Chondrocyte (in vitro differentiated cells): ENCODE results near the gene MACROD2. TPM values are rescaled to one million over a fixed set of nuclear protein-coding genes. Genes with fewer than 3 reads are reported as not detected.

Experiments
- DNase-seq: peaks from one replicate; pipeline ENCODE4 v3.0.0; 2021; ENCODE audit warnings: mixed read lengths, low spot score
- H3K27ac Mint-ChIP-seq: one replicate; pipeline ENCODE4 v1.8.0; 2021; ENCODE audit warnings: mild to moderate bottlenecking, moderate library complexity, mixed read lengths; ENCODE audit not compliant: unreplicated experiment
- H3K27me3 Mint-ChIP-seq: 2 replicates; pipeline ENCODE4 v1.8.0; 2021; ENCODE audit warnings: low read depth, mixed read lengths
- H3K36me3 Mint-ChIP-seq: 2 replicates; pipeline ENCODE4 v1.8.0; 2021; ENCODE audit warnings: low read depth, mixed read lengths
- H3K4me1 Mint-ChIP-seq: 2 replicates; pipeline ENCODE4 v1.8.0; 2021; ENCODE audit warnings: low read depth, mild to moderate bottlenecking, mixed read lengths
- H3K4me3 Mint-ChIP-seq: one replicate; pipeline ENCODE4 v1.8.0; 2021; ENCODE audit warnings: mild to moderate bottlenecking, moderate library complexity, mixed read lengths; ENCODE audit not compliant: unreplicated experiment
- H3K9me3 Mint-ChIP-seq: 2 replicates; pipeline ENCODE4 v1.8.0; 2021; ENCODE audit warnings: low read depth, mixed read lengths
- CTCF ChIP-seq: fragments of 200-600 bp; sonication (generic); IDR thresholded peaks from 2 replicates; pipeline ENCODE4 v1.5.0; 2021; ENCODE audit warnings: antibody characterized with exemption, mild to moderate bottlenecking, moderate library complexity
- total RNA-seq: library from RNA; stranded (reverse); gene quantifications from 3 replicates; pipeline ENCODE4 v1.2.1, GENCODE V29; 2021

MACROD2 gene
- total RNA-seq, 1 donor from 2014 or later: 3.2 TPM

DNA sequence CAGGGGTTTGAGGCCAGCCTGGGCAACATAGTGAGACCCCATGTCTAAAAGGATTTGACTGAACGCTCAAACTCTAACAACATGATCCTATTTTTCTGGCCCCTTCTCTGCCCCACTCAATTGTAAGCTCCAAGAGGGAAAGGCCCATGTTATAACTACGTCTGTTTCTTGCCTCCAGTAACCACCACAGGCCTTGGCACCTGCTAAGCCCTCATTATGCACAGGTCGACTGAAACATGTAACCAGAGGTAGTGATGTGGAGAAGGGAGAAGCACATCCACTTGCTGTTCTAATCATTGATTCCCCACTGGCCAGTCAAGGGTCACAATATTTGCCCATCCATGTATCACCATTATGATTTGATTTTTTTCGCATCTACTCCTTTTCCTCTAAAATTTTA lies 2102.5 kb downstream of the MACROD2 start:
- Mint-ChIP-seq H3K36me3 (no peaks in the 10 kb centered on the region), H3K4me3 (no peak overlapping the region), H3K4me1 (no peaks in the 10 kb centered on the region), H3K27me3 (peaks cover 5% of the 10 kb centered on the region), H3K27ac (no peak overlapping the region), H3K9me3 (peaks cover 6% of the 10 kb centered on the region)
- no peak for DNase-seq
- no peak for TF ChIP-seq CTCF

- Mint-ChIP-seq H3K9me3 (peaks cover 6% of the 10 kb centered on the region), H3K36me3 (no peaks in the 10 kb centered on the region), H3K27me3 (peaks cover 5% of the 10 kb centered on the region), H3K4me3 (no peak overlapping the region), H3K27ac (no peak overlapping the region), H3K4me1 (no peaks in the 10 kb centered on the region)
- DNase-seq: no peak
- no peak for TF ChIP-seq CTCF
These were observed 2103.7 kb downstream of the MACROD2 start for GRCh38 chr20:16098890-16099639.

- peaks cover under 1% of the 10 kb centered on the region for H3K9me3 Mint-ChIP-seq
These were observed 2104.8 kb downstream of the MACROD2 start for GRCh38 chr20:16100111-16100510.

DNA sequence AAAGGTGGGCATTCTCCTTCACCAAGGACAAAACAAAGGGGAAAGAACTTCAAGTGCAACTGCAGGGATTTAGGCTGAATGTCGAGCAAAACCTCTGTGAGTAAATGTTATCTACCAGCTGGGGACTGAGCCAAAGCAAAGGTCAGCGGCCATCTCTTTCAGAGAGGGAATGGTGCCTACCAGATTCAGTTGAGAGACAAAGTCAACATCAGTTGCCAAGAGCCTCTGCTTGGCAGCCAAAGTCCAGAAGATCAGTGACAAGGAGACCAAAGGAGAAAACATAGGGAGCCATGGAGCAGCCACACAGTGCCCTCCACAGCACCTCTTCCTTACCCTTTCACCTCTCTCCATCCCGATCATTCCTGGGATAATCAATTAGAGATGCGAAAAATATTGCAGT lies 2105.5 kb downstream of the MACROD2 start:
- Mint-ChIP-seq H3K27ac (no peak overlapping the region), H3K9me3 (peaks cover 2% of the 10 kb centered on the region), H3K27me3 (peaks cover 5% of the 10 kb centered on the region), H3K4me3 (no peak overlapping the region), H3K4me1 (no peaks in the 10 kb centered on the region), H3K36me3 (no peaks in the 10 kb centered on the region)
- DNase-seq: no peak
- TF ChIP-seq CTCF: no peak

More at GRCh38 chr20:16100111-16100510, 2104.8 kb downstream of the MACROD2 start:
- Mint-ChIP-seq H3K4me3 (no peak overlapping the region), H3K27me3 (peaks cover 5% of the 10 kb centered on the region), H3K4me1 (no peaks in the 10 kb centered on the region), H3K27ac (no peak overlapping the region), H3K36me3 (no peaks in the 10 kb centered on the region)
- TF ChIP-seq CTCF: no peak
- DNase-seq: no peak

Other genes starting within 250 kb of the MACROD2 start
- 9.0 to 12.4 TPM (median 9.7 TPM) in 3 replicates for gene ESF1, start 210.6 kb upstream of the MACROD2 start, total RNA-seq
- gene NDUFAF5, start 210.5 kb upstream of the MACROD2 start, total RNA-seq: 21.1 to 24.4 TPM (median 22.2 TPM) in 3 replicates
- gene SEL1L2, start 4.9 kb upstream of the MACROD2 start, total RNA-seq: not detected in 3 replicates